ENCODE data around the gene NR2F6. TPM values are rescaled to one million over a fixed set of nuclear protein-coding genes. Genes with fewer than 3 reads are reported as not detected.

Gene NR2F6
- total RNA-seq, 1 experiment from 2014 or later: 134 TPM

DNA sequence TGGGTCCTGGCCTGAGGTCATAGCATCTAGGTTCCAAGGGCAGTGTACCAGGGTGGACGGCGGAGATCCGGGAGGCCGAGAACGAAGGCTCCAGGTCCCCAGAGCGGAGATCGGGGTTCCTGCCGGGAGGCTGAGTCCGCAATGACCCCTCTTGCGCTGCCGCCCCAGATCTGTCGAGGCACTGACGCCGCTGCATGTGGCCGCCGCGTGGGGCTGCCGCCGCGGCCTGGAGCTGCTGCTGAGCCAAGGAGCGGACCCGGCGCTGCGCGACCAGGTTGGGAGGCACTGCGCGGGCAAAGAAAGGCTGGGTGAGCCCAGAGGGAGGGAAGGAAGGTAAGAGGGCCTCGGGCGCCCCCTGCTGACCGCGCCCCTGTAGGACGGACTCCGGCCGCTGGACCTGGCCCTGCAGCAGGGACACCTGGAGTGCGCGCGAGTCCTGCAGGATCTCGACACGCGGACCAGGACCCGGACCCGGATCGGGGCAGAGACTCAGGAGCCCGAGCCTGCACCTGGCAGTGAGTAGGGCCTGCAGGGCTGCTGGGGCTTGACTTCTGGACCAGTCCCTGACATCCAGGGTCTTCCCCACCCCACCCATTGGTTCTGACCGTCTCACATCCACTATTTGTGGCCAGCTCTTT lies 36.9 kb upstream of the NR2F6 start:
- Histone ChIP-seq H2BK20ac (ENCODE audit: low read depth, low read length, poor library complexity, severe bottlenecking) (no peak overlapping the region), H4K8ac (replicated peaks; ENCODE audit: insufficient read length, low read depth, low read length) (no peak overlapping the region), H3K79me1 (ENCODE audit: insufficient read depth, low read depth, low read length, poor library complexity, severe bottlenecking) (no peaks in the 10 kb centered on the region), H3K14ac (ENCODE audit: insufficient read depth, low read length) (peak overlapping the region; percentile 75), H4K20me1 (ENCODE audit: control insufficient read depth, insufficient read depth, insufficient read length) (peaks cover 4% of the 10 kb centered on the region), H3K18ac (ENCODE audit: insufficient read length, low read depth, low read length) (peak overlapping the region; percentile 52), H3K4me1 (ENCODE audit: insufficient read depth, low read length) (no peaks in the 10 kb centered on the region), H3K27ac (ENCODE audit: insufficient read length, low read depth, low read length) (no peak overlapping the region), H3K79me2 (ENCODE audit: insufficient read depth, low read length) (no peaks in the 10 kb centered on the region), H2BK12ac (ENCODE audit: insufficient read length, low read depth, low read length) (no peak overlapping the region), H3K4ac (ENCODE audit: low read depth, low read length) (no peak overlapping the region), H3K56ac (ENCODE audit: insufficient read length, low read depth, low read length) (no peak overlapping the region), H4K91ac (ENCODE audit: insufficient read length, low read depth, low read length) (no peak overlapping the region), H2BK15ac (ENCODE audit: low read depth, low read length) (no peak overlapping the region), H3K9ac (ENCODE audit: extremely low read depth, insufficient read length, low read length) (no peak overlapping the region), H3K23ac (ENCODE audit: insufficient read length, low read depth, low read length) (no peak overlapping the region), H3K27me3 (ENCODE audit: insufficient read depth, low read length) (no peaks in the 10 kb centered on the region; the same call in 1 of the 2 replicates), H2BK120ac (ENCODE audit: low read depth, low read length, poor library complexity, severe bottlenecking) (no peak overlapping the region), H2AK5ac (ENCODE audit: insufficient read length, low read length) (no peak overlapping the region), H3K9me3 (ENCODE audit: control insufficient read depth, low read depth, low read length) (no peaks in the 10 kb centered on the region), H2AFZ (ENCODE audit: low read length) (no peak overlapping the region), H4K5ac (ENCODE audit: insufficient read length, low read depth, low read length) (no peak overlapping the region), H3K23me2 (ENCODE audit: insufficient read length, low read depth, low read length, poor library complexity, severe bottlenecking) (peaks cover 5% of the 10 kb centered on the region), H2BK5ac (ENCODE audit: insufficient read length, low read length) (no peak overlapping the region), H3T11ph (ENCODE audit: low read length) (no peak overlapping the region), H3K4me2 (ENCODE audit: insufficient read depth, insufficient read length, low read length) (peak overlapping the region; percentile 50)
- DNase-seq: peak; percentile 92
- Mint-ChIP-seq H3K27ac (0 out of 7 replicates have a peak overlapping the region, but pooled peaks of 1 of the 3 experiments have one; percentile 82), H3K4me1 (peaks cover 4 to 5% of the 10 kb centered on the region in 2 experiments; a peak in 2 of 4 replicates), H3K9me3 (no peaks in the 10 kb centered on the region; a peak in 1 of 5 replicates), H3K27me3 (ENCODE audit: low read depth) (peaks cover 7% of the 10 kb centered on the region), H3K36me3 (ENCODE audit: insufficient read depth in 1 of 3, low read depth in 3 of 3) (peaks cover 27 to 32% (median 27%) of the 10 kb centered on the region in 3 experiments), H3K4me3 (peak overlapping the region; percentile 75 to 90)
- WGBS (ENCODE audit: extremely low coverage, insufficient read length, low lambda C conversion rate): no CpG with 5 or more reads among the region's 45 CpGs
- TF ChIP-seq, protein P1, sequence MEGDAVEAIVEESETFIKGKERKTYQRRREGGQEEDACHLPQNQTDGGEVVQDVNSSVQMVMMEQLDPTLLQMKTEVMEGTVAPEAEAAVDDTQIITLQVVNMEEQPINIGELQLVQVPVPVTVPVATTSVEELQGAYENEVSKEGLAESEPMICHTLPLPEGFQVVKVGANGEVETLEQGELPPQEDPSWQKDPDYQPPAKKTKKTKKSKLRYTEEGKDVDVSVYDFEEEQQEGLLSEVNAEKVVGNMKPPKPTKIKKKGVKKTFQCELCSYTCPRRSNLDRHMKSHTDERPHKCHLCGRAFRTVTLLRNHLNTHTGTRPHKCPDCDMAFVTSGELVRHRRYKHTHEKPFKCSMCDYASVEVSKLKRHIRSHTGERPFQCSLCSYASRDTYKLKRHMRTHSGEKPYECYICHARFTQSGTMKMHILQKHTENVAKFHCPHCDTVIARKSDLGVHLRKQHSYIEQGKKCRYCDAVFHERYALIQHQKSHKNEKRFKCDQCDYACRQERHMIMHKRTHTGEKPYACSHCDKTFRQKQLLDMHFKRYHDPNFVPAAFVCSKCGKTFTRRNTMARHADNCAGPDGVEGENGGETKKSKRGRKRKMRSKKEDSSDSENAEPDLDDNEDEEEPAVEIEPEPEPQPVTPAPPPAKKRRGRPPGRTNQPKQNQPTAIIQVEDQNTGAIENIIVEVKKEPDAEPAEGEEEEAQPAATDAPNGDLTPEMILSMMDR (conservative IDR thresholded peaks at IDR 0.05): peak; percentile 97

All from H9 (cell line).